Panc1 (cell line): Measurements from ENCODE around the gene GUCY2C. TPM values are rescaled to one million over a fixed set of nuclear protein-coding genes. Genes with fewer than 3 reads are reported as not detected.

Source experiments
- ATAC-seq: fragments of 200-7000 bp; cut with Tn5 transposase; 2 replicates; pipeline ENCODE4 v1.9.1; 2020; ENCODE audit warnings: mild to moderate bottlenecking, moderate library complexity
- BruUV-seq: library from RNA; stranded (reverse); fragments of 400-500 nt; replicated peaks from 2 replicates; lab custom pipeline; 2021; lab: Mats Ljungman, UMichigan
- CTCF ChIA-PET: fragments of 300-600 bp; sonication (Branson Sonifier 250); formaldehyde crosslinking; loops from one replicate; lab custom pipeline; 2022; ENCODE audit warnings: antibody characterized with exemption; lab: Charles Lee
- POLR2A ChIA-PET: fragments of 300-600 bp; sonication (Branson Sonifier 250); formaldehyde crosslinking; loops from one replicate; lab custom pipeline; 2022; ENCODE audit warnings: antibody characterized with exemption; lab: Charles Lee
- DNase-seq: peaks from one replicate; pipeline ENCODE4 v3.0.0-alpha.2; 2010; ENCODE audit warnings: low read depth, low spot score
- H3K27ac ChIP-seq: 2 replicates; pipeline ENCODE4 v1.5.1; 2011; ENCODE audit warnings: mild to moderate bottlenecking, low read length, inconsistent platforms
- H3K27me3 ChIP-seq: fragments of 200-500 bp; sonication (Bioruptor generic); 2 replicates; pipeline ENCODE4 v1.6.0; 2014; ENCODE audit warnings: low read length, inconsistent platforms; ENCODE audit not compliant: control insufficient read depth, insufficient read depth
- H3K36me3 ChIP-seq: fragments of 200-500 bp; sonication (Bioruptor generic); 2 replicates; pipeline ENCODE4 v1.5.1; 2014; ENCODE audit warnings: inconsistent platforms, mild to moderate bottlenecking, low read length, moderate library complexity; ENCODE audit not compliant: control insufficient read depth, insufficient read depth
- H3K4me1 ChIP-seq: 2 replicates; pipeline ENCODE4 v1.5.1; 2011; ENCODE audit warnings: inconsistent platforms, mild to moderate bottlenecking, low read length, moderate library complexity; ENCODE audit not compliant: control insufficient read depth, insufficient read depth
- H3K4me3 ChIP-seq, 2 experiments: 2 replicates each; pipeline ENCODE4 v1.5.1; 2011 to 2012; ENCODE audit warnings: low read depth in 2 of 2, low read length in 2 of 2, mild to moderate bottlenecking in 2 of 2, inconsistent platforms in 1 of 2, moderate library complexity in 1 of 2
- H3K9me3 ChIP-seq: fragments of 200-500 bp; sonication (Bioruptor generic); 2 replicates; pipeline ENCODE4 v1.5.1; 2014; ENCODE audit warnings: low read depth, mild to moderate bottlenecking, inconsistent platforms, low read length, moderate library complexity; ENCODE audit not compliant: control insufficient read depth, insufficient read depth
- CTCF ChIP-seq: fragments of 450-650 bp; IDR thresholded peaks from 2 replicates; pipeline ENCODE4 v1.5.1; 2017; ENCODE audit warnings: mild to moderate bottlenecking
- POLR2AphosphoS5 ChIP-seq: IDR thresholded peaks from 2 replicates; pipeline ENCODE4 v1.6.1; 2012; ENCODE audit warnings: mild to moderate bottlenecking, low read depth, low read length, moderate library complexity
- REST ChIP-seq, 2 experiments: IDR thresholded peaks; 2 replicates each; pipeline ENCODE4 v1.6.1; 2011 to 2012; ENCODE audit warnings: low read depth in 2 of 2, control low read depth in 1 of 2, low read length in 1 of 2, mild to moderate bottlenecking in 1 of 2, moderate library complexity in 1 of 2; ENCODE audit not compliant: insufficient read depth in 1 of 2
- SIN3A ChIP-seq: IDR thresholded peaks from 2 replicates; pipeline ENCODE4 v1.6.1; 2012; ENCODE audit warnings: low read depth, mild to moderate bottlenecking, low read length, moderate library complexity, borderline replicate concordance; ENCODE audit not compliant: insufficient read depth
- TCF7L2 ChIP-seq: IDR thresholded peaks from 2 replicates; pipeline ENCODE4 v1.6.1; 2011; ENCODE audit warnings: mild to moderate bottlenecking, low read depth, low read length, inconsistent platforms
- in situ Hi-C: cut with HindIII; loops from 2 replicates; pipeline ENCODE4 v1.10.0; 2016; ENCODE audit warnings: low sequenced_read_pairs, low pct_unique_long_range_greater_than_20kb
- intact Hi-C: fragments of 100-400 bp; cut with micrococcal nuclease; formaldehyde crosslinking; loops from one replicate; pipeline ENCODE4 v1.10.0; 2022; ENCODE audit not compliant: unreplicated experiment
- total RNA-seq: library from RNA; stranded (reverse); gene quantifications from one replicate; pipeline ENCODE4 v1.2.1, GENCODE V29; 2021; ENCODE audit not compliant: unreplicated experiment

The GUCY2C gene
- total RNA-seq, 1 experiment from 2014 or later, result 0.13 TPM

- TF ChIP-seq POLR2AphosphoS5 (no peak), CTCF (no peak), REST (IDR thresholded peaks at IDR 0.05; ENCODE audit: insufficient read depth in 1 of 2, low read depth in 2 of 2, low read length in 1 of 2) (no peak), SIN3A (no peak), TCF7L2 (no peak)
- Histone ChIP-seq H3K36me3 (no peaks in the 10 kb centered on the region), H3K4me3 (no peak overlapping the region), H3K27me3 (no peaks in the 10 kb centered on the region), H3K27ac (no peak overlapping the region), H3K4me1 (no peaks in the 10 kb centered on the region), H3K9me3 (no peaks in the 10 kb centered on the region)
- ATAC-seq, result no peak
- CTCF ChIA-PET, result no interaction called here
- DNase-seq, result no peak
- in situ Hi-C loops (no loop called here), intact Hi-C loops (no loop called here)
- POLR2A ChIA-PET, result no interaction called here
- no TSS peak for BruUV-seq
Observed at GRCh38 chr12:14698555-14698954, 2.2 kb upstream of the GUCY2C start.

- POLR2A ChIA-PET, result no interaction called here
- intact Hi-C loops, result no loop called here
- BruUV-seq, result no TSS peak
- Histone ChIP-seq H3K9me3 (no peaks in the 10 kb centered on the region), H3K4me1 (no peaks in the 10 kb centered on the region), H3K27me3 (no peaks in the 10 kb centered on the region), H3K36me3 (no peaks in the 10 kb centered on the region), H3K27ac (no peak overlapping the region), H3K4me3 (no peak overlapping the region)
- TF ChIP-seq CTCF, result no peak
- no peak for TF ChIP-seq TCF7L2
- TF ChIP-seq REST (IDR thresholded peaks at IDR 0.05; ENCODE audit: insufficient read depth in 1 of 2, low read depth in 2 of 2, low read length in 1 of 2), result no peak
- TF ChIP-seq SIN3A, result no peak
- no peak for TF ChIP-seq POLR2AphosphoS5
- no peak for ATAC-seq
- in situ Hi-C loops, result no loop called here
- CTCF ChIA-PET, result no interaction called here
- DNase-seq, result no peak
Observed at GRCh38 chr12:14695715-14696141, 671 bp downstream of the GUCY2C start.
